Left forelimb (tissue), 1 donor: ENCODE data around the gene PACS2.

Experiments used
- DNase-seq: peaks from one replicate; pipeline ENCODE4 v3.0.0-alpha.2; 2018; ENCODE audit warnings: low spot score

The PACS2 gene

GRCh38 chr14:105388110-105388951 lies 73.8 kb downstream of the PACS2 start:
- no peak for DNase-seq

GRCh38 chr14:105388976-105389375 lies 74.4 kb downstream of the PACS2 start:
- no peak for DNase-seq

- DNase-seq: no peak
Measured at GRCh38 chr14:105389534-105389933, 75.0 kb downstream of the PACS2 start.

DNA sequence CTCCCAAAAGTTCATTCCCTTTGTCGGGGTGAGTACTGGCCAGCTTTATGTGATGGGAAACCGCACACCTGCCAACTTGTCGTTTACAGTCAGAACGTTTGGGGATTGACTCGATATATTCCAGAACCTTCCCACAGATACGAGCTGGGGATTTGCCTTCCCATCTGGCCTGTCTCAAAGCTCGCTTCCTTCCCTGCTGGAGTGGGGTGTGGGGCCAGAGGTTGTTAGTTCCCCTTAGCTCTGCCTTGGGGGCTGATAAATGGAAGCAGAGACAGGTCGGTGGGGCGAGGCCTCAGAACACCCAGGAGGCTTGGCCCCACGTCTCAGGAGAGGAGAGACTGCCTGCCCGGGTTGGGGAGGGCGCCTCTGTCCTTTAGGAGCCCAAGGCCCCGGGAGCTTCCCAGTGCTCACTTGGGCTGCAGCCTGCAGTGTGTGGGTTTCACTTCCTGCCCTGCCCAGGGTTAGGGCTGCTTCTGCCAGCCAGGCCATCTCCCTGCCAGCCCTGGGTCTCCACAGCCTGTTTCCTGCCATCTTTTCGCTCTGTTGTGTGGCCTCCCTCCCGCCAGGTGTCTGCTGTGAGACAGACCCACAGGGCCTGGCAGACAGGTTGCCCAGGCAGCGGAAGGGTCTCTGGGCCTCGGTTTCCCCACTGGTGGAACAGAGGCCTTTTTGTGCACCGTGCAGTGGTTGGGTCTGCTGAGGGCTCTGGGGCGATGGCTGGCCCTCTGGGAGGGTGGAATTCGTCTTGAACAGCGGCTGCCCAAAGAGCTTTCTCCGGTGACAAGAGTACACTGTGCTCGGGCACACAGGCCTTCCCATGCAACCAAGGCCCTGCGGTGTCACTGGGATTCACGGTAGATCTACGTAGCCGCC lies 75.7 kb downstream of the PACS2 start:
- DNase-seq: no peak

DNA sequence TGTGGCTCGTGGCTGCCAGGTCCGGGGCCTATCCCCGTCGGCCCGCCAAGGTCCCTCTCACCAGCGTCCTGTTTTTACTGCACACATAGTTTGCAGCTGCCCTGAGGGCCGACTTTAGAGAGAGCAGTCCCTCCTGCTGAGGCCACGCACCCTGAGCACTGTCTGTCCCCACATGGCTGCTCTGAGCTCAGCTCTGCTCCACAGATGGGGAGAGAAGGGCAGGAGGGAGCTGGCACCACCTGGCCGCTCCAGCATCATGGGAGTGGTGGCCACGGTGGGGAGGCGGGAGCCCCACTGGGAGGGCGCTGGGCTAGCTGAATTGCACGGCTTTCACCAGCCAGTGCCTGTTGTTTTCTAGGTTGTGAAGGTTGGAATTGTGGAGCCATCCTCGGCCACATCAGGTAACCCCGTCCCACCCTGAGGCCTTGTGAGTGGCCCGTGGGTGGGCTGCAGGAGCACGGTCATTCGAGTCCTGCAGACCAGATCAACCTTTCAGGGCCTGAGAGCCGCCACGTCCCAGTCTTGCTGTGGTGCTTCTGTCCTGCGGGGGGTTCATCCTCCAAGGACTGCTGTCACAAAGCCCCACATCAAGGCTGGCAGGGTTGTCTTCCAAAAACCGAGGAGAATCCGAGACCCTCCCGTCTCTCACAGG lies 76.4 kb downstream of the PACS2 start:
- no peak for DNase-seq

DNA sequence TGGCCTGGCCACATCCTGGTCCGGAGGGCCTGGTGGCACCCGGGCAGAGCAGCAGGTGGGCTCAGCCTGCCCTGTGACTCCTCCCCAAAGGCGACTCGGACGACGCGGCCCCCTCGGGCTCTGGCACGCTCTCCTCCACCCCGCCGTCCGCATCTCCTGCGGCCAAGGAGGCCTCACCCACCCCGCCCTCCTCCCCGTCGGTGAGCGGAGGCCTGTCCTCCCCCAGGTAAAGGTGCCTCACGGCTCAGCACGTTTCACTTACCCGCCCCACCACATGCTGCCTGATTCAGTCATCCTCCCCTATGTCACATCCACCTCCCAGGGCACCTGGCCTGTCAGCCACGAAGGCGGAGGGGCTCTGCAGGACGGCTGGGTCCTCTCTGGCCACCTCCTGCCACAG lies 77.0 kb downstream of the PACS2 start:
- no peak for DNase-seq

GRCh38 chr14:105392131-105393090 lies 77.9 kb downstream of the PACS2 start:
- DNase-seq: no peak

- DNase-seq: no peak
Measured at GRCh38 chr14:105393151-105393550, 78.6 kb downstream of the PACS2 start.

DNA sequence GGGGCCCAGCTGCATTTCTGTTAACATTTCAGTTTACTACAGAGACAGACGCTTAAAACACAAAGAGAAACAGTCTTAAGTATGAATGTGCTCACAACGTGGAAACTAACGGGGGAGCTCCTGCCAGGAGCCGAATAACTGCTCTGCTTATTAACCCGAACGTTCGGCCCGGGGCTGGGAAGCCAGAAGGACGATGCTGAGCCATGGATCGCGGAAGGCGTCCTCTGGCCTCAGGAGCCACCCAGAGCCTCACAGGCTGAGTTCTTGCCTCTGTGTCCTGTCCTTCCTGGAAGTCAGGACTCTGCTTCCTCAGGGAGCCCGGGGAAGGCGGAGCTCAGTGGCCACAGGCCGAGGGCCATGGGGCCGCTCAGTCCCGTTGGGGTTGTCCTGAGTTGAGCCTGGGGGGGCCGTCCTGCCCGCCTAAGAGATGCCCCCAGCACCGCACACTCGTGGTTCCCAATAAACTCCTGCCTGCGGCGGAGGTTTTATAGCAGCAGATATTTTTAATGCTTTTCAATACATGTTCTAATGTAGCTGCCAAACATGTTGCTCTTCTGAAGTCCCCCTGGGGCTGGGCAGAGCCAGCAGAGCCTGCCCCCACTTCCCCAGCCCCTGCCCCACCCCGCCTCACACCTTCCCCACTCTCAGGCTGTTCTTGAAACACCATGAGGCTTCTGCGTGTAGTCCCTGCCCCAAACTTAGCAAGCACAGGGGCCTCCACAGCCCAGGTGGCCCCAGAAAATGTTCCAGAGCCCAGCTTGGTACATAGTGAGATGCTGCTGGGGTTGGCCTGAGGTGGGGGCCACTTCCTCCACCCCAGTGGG lies 80.4 kb downstream of the PACS2 start:
- DNase-seq: no peak

- no peak for DNase-seq
Measured at GRCh38 chr14:105395538-105395854, 80.9 kb downstream of the PACS2 start.

- DNase-seq: no peak
Measured at GRCh38 chr14:105397350-105397931, 82.9 kb downstream of the PACS2 start.

- DNase-seq: peak; percentile 97
Measured at GRCh38 chr14:105398044-105398725, 83.6 kb downstream of the PACS2 start, which contains the start of gene TEX22. Gene TEX22 (plus strand): TSS chr14:105398538. CDS start chr14:105399341, 803 bp downstream.

DNA sequence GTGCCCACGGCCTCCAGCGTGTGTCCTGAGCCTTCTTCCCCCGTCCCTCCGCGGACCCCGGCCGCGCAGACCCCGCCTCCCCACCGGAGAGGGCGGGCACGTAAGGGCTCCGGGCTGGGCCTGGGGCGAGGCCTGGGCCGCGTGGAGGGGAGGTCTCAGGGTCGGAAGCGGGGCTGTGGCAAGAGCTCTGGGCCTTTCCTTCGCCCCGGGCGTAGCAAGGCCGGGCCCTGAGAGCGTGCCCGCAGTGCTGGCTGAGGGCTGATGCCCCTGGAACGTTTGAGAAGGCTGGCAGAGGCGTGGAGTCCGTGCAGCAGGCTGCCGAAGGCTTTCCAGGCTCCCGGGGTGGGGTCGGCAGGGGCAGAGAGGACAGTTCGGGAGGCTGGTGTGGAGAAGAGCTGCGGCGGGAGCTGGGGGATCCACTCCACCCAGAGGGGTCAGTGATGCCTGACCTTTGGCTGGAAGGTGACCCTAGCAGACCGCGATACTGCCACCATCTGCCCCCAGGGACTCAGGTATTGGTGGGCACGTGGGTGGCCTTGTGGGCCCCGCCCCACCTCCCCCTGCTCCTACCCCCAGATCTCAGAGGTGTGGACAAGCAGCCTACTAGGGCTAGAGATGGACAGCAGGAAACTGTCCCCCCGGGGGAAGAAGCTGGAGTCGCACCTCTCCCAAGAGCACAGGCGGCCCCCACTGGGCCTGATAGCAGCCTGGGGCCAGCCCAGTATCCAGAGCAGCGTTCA lies 84.3 kb downstream of the PACS2 start:
- DNase-seq: no peak

GRCh38 chr14:105399466-105399775 lies 84.9 kb downstream of the PACS2 start:
- no peak for DNase-seq

DNA sequence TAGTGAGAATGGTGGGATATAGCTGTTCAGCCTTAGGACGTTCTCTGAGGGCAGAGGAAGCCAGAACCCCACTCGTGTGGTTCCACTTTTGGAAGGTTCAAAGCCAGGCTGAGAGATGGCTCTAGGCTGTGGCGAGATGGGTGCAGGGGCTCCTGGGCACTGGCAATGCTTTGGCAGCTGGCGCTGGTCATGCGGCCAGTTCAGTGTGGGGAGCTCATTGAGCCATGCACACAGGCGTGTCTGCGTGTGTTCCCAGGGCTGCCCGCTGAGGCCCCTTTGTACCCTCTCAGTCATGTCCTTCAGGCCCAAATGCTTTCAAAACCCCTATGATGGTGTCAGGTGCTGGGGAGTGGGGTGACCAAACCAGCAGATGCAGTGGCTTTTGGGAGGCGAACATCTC lies 85.5 kb downstream of the PACS2 start:
- DNase-seq: no peak

GRCh38 chr14:105401699-105402098 lies 87.2 kb downstream of the PACS2 start:
- no peak for DNase-seq

GRCh38 chr14:105408592-105408991 lies 94.0 kb downstream of the PACS2 start:
- DNase-seq: no peak

GRCh38 chr14:105409364-105409763 lies 94.8 kb downstream of the PACS2 start:
- DNase-seq: no peak

DNA sequence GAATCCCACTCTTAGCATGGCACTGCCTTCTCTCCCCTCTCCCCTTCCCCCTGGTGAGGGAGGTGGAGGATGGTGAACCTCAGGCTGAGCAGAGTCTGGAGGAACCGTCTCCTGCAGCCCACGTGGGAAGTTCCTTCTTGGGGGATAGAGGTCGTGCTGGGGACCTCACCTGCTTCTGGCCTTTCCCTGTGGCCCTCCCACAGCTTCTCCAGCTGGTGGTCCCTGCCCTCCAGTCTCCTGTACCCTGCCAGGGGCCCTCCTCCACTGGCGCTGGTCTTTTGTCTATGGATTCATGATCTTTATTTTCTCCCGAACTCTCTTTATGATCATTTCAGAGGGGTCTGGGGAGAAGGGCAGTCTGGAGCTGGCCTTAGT lies 96.1 kb downstream of the PACS2 start:
- DNase-seq: no peak
